Placental pericyte (primary cell): ENCODE measurements around the gene WDR91. TPM values are rescaled to one million over a fixed set of nuclear protein-coding genes. Genes with fewer than 3 reads are reported as not detected.
A peak's percentile ranks its signal among the peaks of the same experiment; 100 is the strongest.

Experiments
- small RNA-seq: library from RNA; depleted of rRNA; stranded (forward); fragments of <200 nt; gene quantifications from one replicate; pipeline ENCODE3, GENCODE V24; 2012; ENCODE audit warnings: low replicate concordance
- total RNA-seq: library from RNA; depleted of rRNA; stranded (reverse); fragments of >200 nt; gene quantifications from 2 replicates; pipeline ENCODE4 v1.2.3, GENCODE V29; 2012

Gene WDR91
- total RNA-seq: 4.8 and 6.7 TPM in 2 replicates

GRCh38 chr7:135211179-135211945 is at the start of gene WDR91:
Gene WDR91 (minus strand): TSS chr7:135211526. CDS start chr7:135211502, 24 bp downstream.

GRCh38 chr7:135233570-135233969 is 22.2 kb upstream of the WDR91 start, which contains the start of gene STRA8:
Gene STRA8 (plus strand): TSS chr7:135233838. CDS start chr7:135240525, 6,687 bp downstream.

GRCh38 chr7:135170274-135170997 is 40.9 kb downstream of the WDR91 start, which contains the start of gene CYREN:
Gene CYREN (minus strand): TSS chr7:135170707. CDS start chr7:135168922, 1,785 bp downstream.

GRCh38 chr7:135147899-135148721 is 63.2 kb downstream of the WDR91 start, which contains the start of gene TMEM140:
Gene TMEM140 (plus strand): TSS chr7:135148072. CDS start chr7:135164442, 16,370 bp downstream.

Small RNA genes within 50 kb of the gene (small RNA-seq; reads per million reads assigned to genes)
- 0.33 reads per million, percentile 3 among the genes with 10 or more reads in this experiment for gene MIR6509

Other genes starting within 250 kb of the WDR91 start
- gene AGBL3, start 225.0 kb downstream of the WDR91 start, total RNA-seq: 0.22 and 0.72 TPM in 2 replicates
- gene TMEM140, start 63.5 kb downstream of the WDR91 start, total RNA-seq: 3.0 and 15.3 TPM in 2 replicates
- 39.2 and 47.5 TPM in 2 replicates for gene CYREN, start 40.8 kb downstream of the WDR91 start, total RNA-seq
- gene STRA8, start 22.3 kb upstream of the WDR91 start, total RNA-seq: not detected in 2 replicates